Measurements from ENCODE around the gene C6orf58. TPM values are rescaled to one million over a fixed set of nuclear protein-coding genes. Genes with fewer than 3 reads are reported as not detected.
A peak's percentile ranks its signal among the peaks of the same experiment; 100 is the strongest.

Gene C6orf58
- total and polyA plus RNA-seq, 12 donors: 0.22 TPM; not detected in 11

- 17 to 35% (median 34%) methylated on average over 2 of the region's 2 CpGs for whole genome bisulfite sequencing, 4 donors
- intact Hi-C loops (cut with DNase I): no loop called here
- Histone ChIP-seq H3K4me3 (no peak overlapping the region), H3K4me1 (replicated peaks in 1 of 2) (no peaks in the 10 kb centered on the region), H3K27me3 (peaks cover 12% of the 10 kb centered on the region), H3K9me3 (replicated peaks in 1 of 3) (no peaks in the 10 kb centered on the region), H3K27ac (no peak overlapping the region), H3K36me3 (replicated peaks in 1 of 2) (no peaks in the 10 kb centered on the region)
- peak in 3 of 7 donors; percentile 9 to 17 (median 16) for DNase-seq
- no peak for TF ChIP-seq CTCF (IDR thresholded peaks at IDR 0.05)
These were observed 22.5 kb upstream of the C6orf58 start for GRCh38 chr6:127554435-127555006.

- WGBS, 4 donors: 31 to 77% (median 46%) methylated on average over 1 of the region's 1 CpG
- Histone ChIP-seq H3K4me3 (no peak overlapping the region), H3K27me3 (no peaks in the 10 kb centered on the region), H3K4me1 (replicated peaks in 1 of 2) (no peaks in the 10 kb centered on the region), H3K9me3 (replicated peaks in 1 of 3) (no peaks in the 10 kb centered on the region), H3K36me3 (replicated peaks in 1 of 2) (no peaks in the 10 kb centered on the region), H3K27ac (no peak overlapping the region)
- TF ChIP-seq POLR2A (IDR thresholded peaks at IDR 0.05) (no peak), CTCF (IDR thresholded peaks at IDR 0.05) (no peak)
- DNase-seq: no peak
- intact Hi-C loops (cut with DNase I): no loop called here
These were observed 15.3 kb upstream of the C6orf58 start for GRCh38 chr6:127561660-127562059.

GRCh38 chr6:127564761-127565160, 12.2 kb upstream of the C6orf58 start:
- 70 to 84% (median 78%) methylated on average over 3 of the region's 3 CpGs for WGBS, 4 donors
- Histone ChIP-seq H3K27ac (no peak overlapping the region), H3K9me3 (replicated peaks in 1 of 3) (no peaks in the 10 kb centered on the region), H3K36me3 (replicated peaks in 1 of 2) (no peaks in the 10 kb centered on the region), H3K4me3 (no peak overlapping the region), H3K27me3 (no peaks in the 10 kb centered on the region), H3K4me1 (replicated peaks in 1 of 2) (no peaks in the 10 kb centered on the region)
- intact Hi-C loops (cut with DNase I): no loop called here
- no peak for DNase-seq
- TF ChIP-seq CTCF (IDR thresholded peaks at IDR 0.05) (no peak), POLR2A (IDR thresholded peaks at IDR 0.05) (no peak)

- intact Hi-C loops (cut with DNase I): no loop called here
- Histone ChIP-seq H3K27ac (no peak overlapping the region), H3K9me3 (replicated peaks in 1 of 3) (no peaks in the 10 kb centered on the region), H3K4me1 (replicated peaks in 1 of 2) (no peaks in the 10 kb centered on the region), H3K36me3 (replicated peaks in 1 of 2) (no peaks in the 10 kb centered on the region), H3K27me3 (no peaks in the 10 kb centered on the region), H3K4me3 (no peak overlapping the region)
- DNase-seq: no peak
- TF ChIP-seq CTCF (IDR thresholded peaks at IDR 0.05): no peak
- no peak for TF ChIP-seq POLR2A (IDR thresholded peaks at IDR 0.05)
These were observed 10.9 kb upstream of the C6orf58 start for GRCh38 chr6:127566119-127566518.
